Naive thymus-derived CD4-positive, alpha-beta T cell (primary cell): ENCODE data around the gene TMEM218. TPM values are rescaled to one million over a fixed set of nuclear protein-coding genes. Genes with fewer than 3 reads are reported as not detected.

Experiments
- ATAC-seq: fragments of 150-1000 bp; cut with Tn5 transposase; 2 replicates; pipeline ENCODE4 v1.10.0; 2021; ENCODE audit warnings: mild to moderate bottlenecking, moderate library complexity
- CTCF ChIA-PET: fragments of 350-600 bp; sonication (Branson Sonifier 250); formaldehyde crosslinking; loops from one replicate; lab custom pipeline; 2021; ENCODE audit warnings: antibody characterized with exemption; lab: Charles Lee
- POLR2A ChIA-PET: fragments of 350-600 bp; sonication (Branson Sonifier 250); formaldehyde crosslinking; loops from one replicate; lab custom pipeline; 2021; ENCODE audit warnings: antibody characterized with exemption, inconsistent platforms; lab: Charles Lee
- DNase-seq, 9 donors: peaks; one replicate each; pipeline versions ENCODE4 v3.0.0 to v3.0.0-alpha.2; 2020 to 2022; ENCODE audit warnings: mixed read lengths in 1 of 9
- H3K27ac ChIP-seq: one replicate; pipeline ENCODE4 v1.7.0; 2013; ENCODE audit warnings: mild to moderate bottlenecking, low read depth, low read length, moderate library complexity
- H3K27me3 ChIP-seq, 2 donors: one replicate each; pipeline ENCODE4 v1.7.0; 2013; ENCODE audit warnings: low read length in 2 of 2, mild to moderate bottlenecking in 2 of 2, moderate library complexity in 2 of 2; ENCODE audit not compliant: control insufficient read depth in 2 of 2, insufficient read depth in 2 of 2
- H3K36me3 ChIP-seq, 3 experiments: 1 replicate in 2 of 3; 2 replicates in 1 of 3; pipeline ENCODE4 v1.7.0; 2013; ENCODE audit warnings: low read length in 3 of 3, mild to moderate bottlenecking in 3 of 3, moderate library complexity in 1 of 3; ENCODE audit not compliant: insufficient read depth in 3 of 3, control insufficient read depth in 2 of 3
- H3K4me1 ChIP-seq, 2 donors: one replicate each; pipeline ENCODE4 v1.7.0; 2013; ENCODE audit warnings: low read length in 2 of 2, mild to moderate bottlenecking in 2 of 2, moderate library complexity in 1 of 2; ENCODE audit not compliant: control insufficient read depth in 2 of 2, insufficient read depth in 2 of 2
- H3K4me3 ChIP-seq: 2 replicates; pipeline ENCODE4 v1.7.0; 2013; ENCODE audit warnings: mild to moderate bottlenecking, low read length
- H3K9me3 ChIP-seq, 3 experiments: 1 replicate in 2 of 3; 2 replicates in 1 of 3; pipeline ENCODE4 v1.7.0; 2013; ENCODE audit warnings: low read length in 3 of 3; ENCODE audit not compliant: control insufficient read depth in 2 of 3
- H3K27ac Mint-ChIP-seq, 9 donors: one replicate each; pipeline ENCODE4 v1.8.0; 2020 to 2022; ENCODE audit warnings: mixed read lengths in 9 of 9, mild to moderate bottlenecking in 8 of 9, moderate library complexity in 5 of 9, inconsistent platforms in 2 of 9
- H3K27me3 Mint-ChIP-seq, 5 donors: one replicate each; pipeline ENCODE4 v1.8.0; 2021 to 2022; ENCODE audit warnings: mixed read lengths in 5 of 5, mild to moderate bottlenecking in 1 of 5
- H3K36me3 Mint-ChIP-seq, 5 donors: one replicate each; pipeline ENCODE4 v1.8.0; 2020 to 2022; ENCODE audit warnings: mixed read lengths in 5 of 5, mild to moderate bottlenecking in 3 of 5, inconsistent platforms in 1 of 5
- H3K4me1 Mint-ChIP-seq, 7 donors: one replicate each; pipeline ENCODE4 v1.8.0; 2020 to 2022; ENCODE audit warnings: mixed read lengths in 7 of 7, mild to moderate bottlenecking in 3 of 7, inconsistent platforms in 1 of 7
- H3K4me3 Mint-ChIP-seq, 10 donors: one replicate each; pipeline ENCODE4 v1.8.0; 2020 to 2022; ENCODE audit warnings: mild to moderate bottlenecking in 10 of 10, mixed read lengths in 10 of 10, moderate library complexity in 6 of 10, inconsistent platforms in 2 of 10
- H3K9me3 Mint-ChIP-seq, 11 donors: one replicate each; pipeline ENCODE4 v1.8.0; 2020 to 2022; ENCODE audit warnings: mixed read lengths in 11 of 11, mild to moderate bottlenecking in 4 of 11, inconsistent platforms in 1 of 11, moderate library complexity in 1 of 11
- intact Hi-C, 2 donors: fragments of 100-400 bp; cut with micrococcal nuclease; formaldehyde crosslinking; loops; one replicate each; pipeline ENCODE4 v1.15.1; 2023
- polyA plus RNA-seq, 2 donors: library from polyadenylated mRNA; unstranded; fragments of 300-500 nt; fragmentation: Illumina TruSeq; gene quantifications; one replicate each; pipeline ENCODE4 v1.2.3, GENCODE V29; 2021
- total RNA-seq, 6 experiments: library from RNA in 5 of 6; stranded (reverse) in 5 of 6; gene quantifications; 1 replicate in 5 of 6; 2 replicates in 1 of 6; pipeline ENCODE4 v1.2.3 and lab custom pipeline; 2021 to 2026

TMEM218 gene
- total and polyA plus RNA-seq, 7 experiments from 2014 or later = 10.2 to 36.1 (median 17.3) TPM

GRCh38 chr11:125084761-125085231 is 26.6 kb downstream of the TMEM218 start:
- H3K27me3 Mint-ChIP-seq = no peaks in the 10 kb centered on the region
- POLR2A ChIA-PET = no interaction called here

GRCh38 chr11:125084057-125084416 is 27.4 kb downstream of the TMEM218 start:
- H3K36me3 Mint-ChIP-seq = no peaks in the 10 kb centered on the region
- DNase-seq (no peak), ATAC-seq (no peak)
- no peaks in the 10 kb centered on the region for H3K27me3 Mint-ChIP-seq
- H3K27ac ChIP-seq = no peak overlapping the region
- no peaks in the 10 kb centered on the region for H3K9me3 ChIP-seq
- H3K4me3 Mint-ChIP-seq = no peak overlapping the region
- no peak overlapping the region for H3K4me3 ChIP-seq
- peaks cover 0 to 1% (median 0%) of the 10 kb centered on the region in 7 donors for H3K4me1 Mint-ChIP-seq
- H3K4me1 ChIP-seq = no peaks in the 10 kb centered on the region
- intact Hi-C loops = no loop called here
- CTCF ChIA-PET = no interaction called here
- POLR2A ChIA-PET = no interaction called here
- no peaks in the 10 kb centered on the region for H3K27me3 ChIP-seq
- no peaks in the 10 kb centered on the region for H3K36me3 ChIP-seq
- no peak overlapping the region for H3K27ac Mint-ChIP-seq
- no peaks in the 10 kb centered on the region for H3K9me3 Mint-ChIP-seq

More at GRCh38 chr11:125084761-125085231, 26.6 kb downstream of the TMEM218 start:
- no peak for ATAC-seq
- H3K36me3 ChIP-seq = no peaks in the 10 kb centered on the region
- H3K27ac ChIP-seq = no peak overlapping the region
- H3K9me3 Mint-ChIP-seq = no peaks in the 10 kb centered on the region
- no peaks in the 10 kb centered on the region for H3K9me3 ChIP-seq
- no peak overlapping the region for H3K4me3 Mint-ChIP-seq
- intact Hi-C loops = no loop called here
- H3K27me3 ChIP-seq = no peaks in the 10 kb centered on the region
- H3K27ac Mint-ChIP-seq = no peak overlapping the region
- H3K4me1 ChIP-seq = no peaks in the 10 kb centered on the region
- no peak overlapping the region for H3K4me3 ChIP-seq
- peaks cover 0 to 1% (median 0%) of the 10 kb centered on the region in 7 donors for H3K4me1 Mint-ChIP-seq
- no peak for DNase-seq
- no peaks in the 10 kb centered on the region for H3K36me3 Mint-ChIP-seq
- CTCF ChIA-PET = no interaction called here

DNA sequence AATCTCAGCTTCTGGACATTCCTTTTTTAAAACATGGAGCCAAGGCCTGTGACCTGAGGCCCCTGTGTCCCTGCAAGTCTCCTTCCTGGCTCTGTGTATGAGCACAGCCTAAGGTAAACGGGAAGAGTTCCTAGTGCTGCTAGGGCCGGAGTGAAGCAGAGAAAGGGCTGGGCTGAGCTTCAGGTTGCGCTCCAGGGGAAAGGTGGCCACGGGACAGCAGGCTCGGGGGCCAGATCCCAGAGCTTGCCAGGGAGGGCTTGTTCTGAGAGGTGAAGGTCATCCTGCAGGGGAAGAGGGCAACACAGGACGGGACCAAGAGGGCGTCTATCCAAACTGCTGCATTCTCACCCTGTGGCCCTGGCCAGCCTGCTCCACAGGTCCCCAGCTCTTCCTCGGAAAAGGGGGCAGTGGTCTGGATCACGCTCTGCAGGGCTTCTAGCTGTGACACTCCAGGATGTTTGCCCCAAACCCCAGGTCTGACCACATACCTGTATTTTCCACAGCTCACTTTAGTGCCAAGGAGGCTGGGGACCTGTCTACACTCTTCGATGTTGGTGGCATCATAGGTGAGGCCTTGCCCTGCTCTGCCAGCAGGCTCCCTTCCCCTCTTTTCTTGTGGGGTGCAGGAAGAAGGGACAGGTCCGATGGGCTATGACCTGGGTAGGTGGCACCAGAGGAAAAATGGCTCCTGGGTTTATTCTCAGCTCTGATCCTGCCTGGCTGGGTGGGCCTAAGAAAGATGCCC is 27.9 kb downstream of the TMEM218 start:
- H3K9me3 Mint-ChIP-seq = no peaks in the 10 kb centered on the region
- ChIA-PET POLR2A (no interaction called here), CTCF (interaction anchor here (1.1 kb wide), 1 partner anchor 12 kb away, joined by 3 read pairs; no protein-coding TSS in a partner anchor)
- ATAC-seq (no peak), DNase-seq (peak in 1 of 9 donors; percentile 12)
- no peaks in the 10 kb centered on the region for H3K27me3 ChIP-seq
- no peak overlapping the region for H3K4me3 Mint-ChIP-seq
- no peaks in the 10 kb centered on the region for H3K4me1 ChIP-seq
- no peak overlapping the region for H3K27ac ChIP-seq
- H3K27me3 Mint-ChIP-seq = peaks cover 0 to under 1% (median 0%) of the 10 kb centered on the region in 5 donors
- intact Hi-C loops = no loop called here
- H3K9me3 ChIP-seq = no peaks in the 10 kb centered on the region
- H3K4me3 ChIP-seq = no peak overlapping the region
- no peak overlapping the region for H3K27ac Mint-ChIP-seq
- H3K36me3 ChIP-seq = no peaks in the 10 kb centered on the region
- H3K36me3 Mint-ChIP-seq = no peaks in the 10 kb centered on the region
- peaks cover 0 to 1% (median 0%) of the 10 kb centered on the region in 7 donors for H3K4me1 Mint-ChIP-seq

GRCh38 chr11:125082611-125083311 is 28.7 kb downstream of the TMEM218 start:
- ChIA-PET CTCF (interaction anchor here (1.1 kb wide), 1 partner anchor 13 kb away, joined by 3 read pairs; no protein-coding TSS in a partner anchor), POLR2A (no interaction called here)
- Histone ChIP-seq H3K27ac (no peak overlapping the region), H3K27me3 (no peaks in the 10 kb centered on the region), H3K4me3 (no peak overlapping the region), H3K9me3 (no peaks in the 10 kb centered on the region), H3K4me1 (no peaks in the 10 kb centered on the region), H3K36me3 (no peaks in the 10 kb centered on the region)
- ATAC-seq (no peak), DNase-seq (peak in 1 of 9 donors; percentile 7)
- peaks cover 0 to 6% (median 0%) of the 10 kb centered on the region in 5 donors for H3K27me3 Mint-ChIP-seq
- peaks cover 0 to 3% (median 0%) of the 10 kb centered on the region in 7 donors for H3K4me1 Mint-ChIP-seq
- no peaks in the 10 kb centered on the region for H3K36me3 Mint-ChIP-seq
- no peak overlapping the region for H3K27ac Mint-ChIP-seq
- no peak overlapping the region for H3K4me3 Mint-ChIP-seq
- intact Hi-C loops = no loop called here
- H3K9me3 Mint-ChIP-seq = no peaks in the 10 kb centered on the region

DNA sequence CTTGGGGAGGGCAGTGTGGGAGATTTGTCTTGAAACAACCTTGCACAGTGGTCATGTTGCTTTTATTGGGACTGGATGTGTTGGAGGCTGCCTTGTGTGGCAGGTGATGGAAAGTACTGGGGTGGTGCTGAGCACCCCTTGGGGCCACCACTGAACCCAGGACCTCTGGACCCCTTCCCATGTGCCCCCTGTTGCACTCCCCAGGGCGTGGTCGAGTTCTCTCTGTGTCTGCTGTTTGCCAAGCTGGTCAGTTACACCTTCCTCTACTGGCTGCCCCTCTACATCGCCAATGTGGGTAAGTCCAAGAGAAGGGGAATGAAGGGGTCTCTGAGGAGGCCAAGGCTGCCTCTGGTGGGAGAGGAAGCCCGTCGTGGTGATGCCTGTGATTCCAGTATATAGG is 29.4 kb downstream of the TMEM218 start:
- Mint-ChIP-seq H3K36me3 (no peaks in the 10 kb centered on the region), H3K27me3 (peaks cover 0 to 6% (median 0%) of the 10 kb centered on the region in 5 donors), H3K9me3 (no peaks in the 10 kb centered on the region), H3K4me3 (no peak overlapping the region), H3K4me1 (peaks cover 0 to 3% (median 0%) of the 10 kb centered on the region in 7 donors), H3K27ac (no peak overlapping the region)
- Histone ChIP-seq H3K36me3 (no peaks in the 10 kb centered on the region), H3K9me3 (no peaks in the 10 kb centered on the region), H3K27ac (no peak overlapping the region), H3K4me3 (no peak overlapping the region), H3K4me1 (no peaks in the 10 kb centered on the region), H3K27me3 (no peaks in the 10 kb centered on the region)
- ATAC-seq = no peak
- DNase-seq = peak in 1 of 9 donors; percentile 10
- intact Hi-C loops = no loop called here
- ChIA-PET POLR2A (no interaction called here), CTCF (no interaction called here)

DNA sequence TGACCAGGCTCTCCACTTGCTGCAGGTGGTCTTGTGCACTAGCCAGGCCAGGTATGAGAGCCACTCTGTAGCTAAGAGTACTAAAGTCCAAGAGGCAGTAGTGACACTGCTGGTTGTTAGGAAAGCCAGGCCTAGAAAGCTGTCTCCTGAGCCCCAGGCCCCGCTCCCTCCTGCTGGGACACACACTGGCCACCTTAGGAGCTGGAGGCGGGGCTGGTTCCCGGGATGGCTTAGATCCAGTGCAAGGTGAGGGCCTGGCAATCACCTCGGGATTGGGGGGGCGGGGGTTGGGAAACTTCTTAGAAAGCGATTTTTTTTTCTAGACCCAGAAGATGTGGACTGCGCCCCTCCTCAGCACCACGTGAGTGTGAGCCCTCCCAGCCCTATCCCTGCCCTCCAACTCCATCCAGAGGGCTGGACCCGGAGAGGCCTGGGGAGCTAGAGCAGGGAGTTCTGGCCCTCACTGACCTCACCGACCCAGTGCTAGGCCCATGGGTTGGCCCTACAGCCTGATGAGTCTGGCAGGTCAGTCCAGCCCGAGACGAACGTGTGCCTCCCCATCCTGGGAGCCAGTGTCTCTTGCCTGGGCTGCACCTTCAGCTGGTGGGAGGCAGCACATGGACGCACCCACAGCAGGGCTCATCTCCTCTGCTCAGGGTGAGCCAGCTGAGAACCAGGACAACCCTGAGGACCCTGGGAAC is 30.2 kb downstream of the TMEM218 start:
- Mint-ChIP-seq H3K36me3 (no peaks in the 10 kb centered on the region), H3K9me3 (no peaks in the 10 kb centered on the region), H3K4me3 (no peak overlapping the region), H3K27me3 (peaks cover 0 to 10% (median 0%) of the 10 kb centered on the region in 5 donors), H3K27ac (no peak overlapping the region), H3K4me1 (peaks cover 0 to 3% (median 0%) of the 10 kb centered on the region in 7 donors)
- no peaks in the 10 kb centered on the region for H3K27me3 ChIP-seq
- no peak overlapping the region for H3K4me3 ChIP-seq
- no peaks in the 10 kb centered on the region for H3K9me3 ChIP-seq
- intact Hi-C loops = no loop called here
- ChIA-PET POLR2A (no interaction called here), CTCF (no interaction called here)
- ATAC-seq (no peak), DNase-seq (peak in 1 of 9 donors; percentile 13)
- no peak overlapping the region for H3K27ac ChIP-seq
- no peaks in the 10 kb centered on the region for H3K4me1 ChIP-seq
- no peaks in the 10 kb centered on the region for H3K36me3 ChIP-seq
